HepG2 (cell line): ENCODE data around the gene HSCB. TPM values are rescaled to one million over a fixed set of nuclear protein-coding genes. Genes with fewer than 3 reads are reported as not detected.
A peak's percentile ranks its signal among the peaks of the same experiment; 100 is the strongest.

Experiments used
- AKAP8 ChIP-seq: sonication (generic); formaldehyde crosslinking; IDR thresholded peaks from 2 replicates; pipeline ENCODE4 v1.5.1; 2020; ENCODE audit warnings: mild to moderate bottlenecking, missing genetic modification reagents
- ATF6 ChIP-seq: sonication (generic); formaldehyde crosslinking; conservative IDR thresholded peaks from 2 replicates; pipeline ENCODE4 v1.4.0; 2020; ENCODE audit warnings: missing genetic modification reagents
- BHLHE40 ChIP-seq: IDR thresholded peaks from 2 replicates; pipeline ENCODE4 v1.6.1; 2011; ENCODE audit warnings: low read length, improper control_type of control experiment
- DMAP1 ChIP-seq: IDR thresholded peaks from 2 replicates; pipeline ENCODE4 v1.6.1; 2016
- ELF4 ChIP-seq: sonication (generic); formaldehyde crosslinking; IDR thresholded peaks from 2 replicates; pipeline ENCODE4 v1.5.0; 2020; ENCODE audit warnings: missing genetic modification reagents, mild to moderate bottlenecking, moderate library complexity, borderline replicate concordance
- GABPA ChIP-seq, 2 experiments: IDR thresholded peaks; 2 replicates each; pipeline ENCODE4 v1.6.1; 2011 to 2016; ENCODE audit warnings: low read depth in 2 of 2, low read length in 1 of 2, missing biosample characterization in 1 of 2, missing genetic modification characterization in 1 of 2
- ISL2 ChIP-seq: sonication (generic); formaldehyde crosslinking; IDR thresholded peaks from 2 replicates; pipeline ENCODE4 v1.5.0; 2020; ENCODE audit warnings: missing genetic modification reagents
- MBNL3 ChIP-seq: fragments of 250-450 bp; sonication (Bioruptor Pico); conservative IDR thresholded peaks from 2 replicates; pipeline ENCODE4 v1.8.0; 2022; ENCODE audit warnings: mild to moderate bottlenecking, inconsistent platforms
- NFE2L2 ChIP-seq: fragments of 150-350 bp; IDR thresholded peaks from 2 replicates; pipeline ENCODE4 v1.6.1; 2014; ENCODE audit warnings: low read length
- NFIB ChIP-seq: sonication (generic); formaldehyde crosslinking; IDR thresholded peaks from 2 replicates; pipeline ENCODE4 v1.9.0; 2021; ENCODE audit warnings: missing genetic modification reagents, mild to moderate bottlenecking, borderline replicate concordance
- NKX3-1 ChIP-seq: sonication (generic); formaldehyde crosslinking; IDR thresholded peaks from 2 replicates; pipeline ENCODE4 v1.5.0; 2020; ENCODE audit warnings: missing genetic modification reagents
- POLR2A ChIP-seq, 2 experiments: IDR thresholded peaks; 2 replicates each; pipeline ENCODE4 v1.6.1; 2011; ENCODE audit warnings: low read depth in 2 of 2, low read length in 2 of 2, mild to moderate bottlenecking in 1 of 2, moderate library complexity in 1 of 2; ENCODE audit not compliant: insufficient read depth in 1 of 2
- POLR2AphosphoS5 ChIP-seq: IDR thresholded peaks from 2 replicates; pipeline ENCODE4 v1.6.1; 2012; ENCODE audit warnings: low read depth, low read length
- PREB ChIP-seq: sonication (generic); formaldehyde crosslinking; IDR thresholded peaks from 2 replicates; pipeline ENCODE4 v1.4.0; 2020; ENCODE audit warnings: missing genetic modification reagents
- RORA ChIP-seq: sonication (generic); formaldehyde crosslinking; IDR thresholded peaks from 2 replicates; pipeline ENCODE4 v1.5.0; 2020; ENCODE audit warnings: mild to moderate bottlenecking, missing genetic modification reagents, moderate library complexity
- THAP11 ChIP-seq: IDR thresholded peaks from 2 replicates; pipeline ENCODE4 v1.6.1; 2016; ENCODE audit warnings: missing biosample characterization, missing genetic modification reagents
- THYN1 ChIP-seq: sonication (generic); formaldehyde crosslinking; IDR thresholded peaks from 2 replicates; pipeline ENCODE4 v1.8.1; 2023; ENCODE audit warnings: low read depth, mild to moderate bottlenecking, moderate library complexity, missing genetic modification reagents, borderline replicate concordance
- TOPORS ChIP-seq: sonication (generic); formaldehyde crosslinking; IDR thresholded peaks from 2 replicates; pipeline ENCODE4 v1.8.0; 2023; ENCODE audit warnings: mild to moderate bottlenecking, missing genetic modification reagents
- ZBTB33 ChIP-seq: sonication (generic); formaldehyde crosslinking; IDR thresholded peaks from 2 replicates; pipeline ENCODE4 v1.4.0; 2020; ENCODE audit warnings: missing genetic modification reagents
- ZFP36L1 ChIP-seq: sonication (generic); formaldehyde crosslinking; IDR thresholded peaks from 2 replicates; pipeline ENCODE4 v1.8.0; 2022; ENCODE audit warnings: mild to moderate bottlenecking, missing genetic modification reagents, moderate library complexity
- ZFY ChIP-seq: sonication (generic); formaldehyde crosslinking; IDR thresholded peaks from 2 replicates; pipeline ENCODE4 v1.4.0; 2020; ENCODE audit warnings: missing genetic modification reagents
- ZNF33B ChIP-seq: sonication (generic); formaldehyde crosslinking; IDR thresholded peaks from 2 replicates; pipeline ENCODE4 v1.5.1; 2020; ENCODE audit warnings: mild to moderate bottlenecking, missing genetic modification reagents
- ZNF770 ChIP-seq: sonication (generic); formaldehyde crosslinking; IDR thresholded peaks from 2 replicates; pipeline ENCODE4 v1.5.0; 2020; ENCODE audit warnings: mild to moderate bottlenecking, missing genetic modification reagents
- ZNF891 ChIP-seq: sonication (generic); formaldehyde crosslinking; IDR thresholded peaks from 2 replicates; pipeline ENCODE4 v1.5.0; 2020; ENCODE audit warnings: mild to moderate bottlenecking, missing genetic modification reagents
- polyA plus RNA-seq, 8 experiments: library from polyadenylated mRNA; depleted of rRNA in 3 of 8; stranded (reverse) in 7 of 8; unstranded in 1 of 8; fragments of >200 nt; fragmentation: Illumina TruSeq in 4 of 8; extraction: Trizol in 4 of 8; gene quantifications; 2 replicates each; pipeline versions ENCODE4 v1.2.1 to v1.2.3, GENCODE V29; 2011 to 2016; ENCODE audit warnings: low read depth in 4 of 8, missing spikeins in 1 of 8, mixed read lengths in 1 of 8; ENCODE audit not compliant: insufficient read depth in 1 of 8
- total RNA-seq, 5 experiments: library from RNA; depleted of rRNA; stranded (reverse); fragments of >200 nt; fragmentation: Illumina TruSeq; extraction: Trizol; gene quantifications; 2 replicates each; pipeline ENCODE4 v1.2.3, GENCODE V29; 2016; ENCODE audit warnings: low read depth in 1 of 5

The HSCB gene
- total and polyA plus RNA-seq, 2 of the 13 experiments (the other 11 are each of a cell fraction or from before 2014, with no cell fraction given): 15.4 to 20.9 TPM

GRCh38 chr22:28792491-28793383 lies 50.9 kb downstream of the HSCB start (continued):
- TF ChIP-seq PREB (CRISPR knock-in tag): no peak
- TF ChIP-seq AKAP8: peak; percentile 57; the same call in 1 of the 2 replicates
- TF ChIP-seq ZFY (CRISPR knock-in tag): peak; percentile 31; the same call in 1 of the 2 replicates
- peak; percentile 62 to 64 for TF ChIP-seq POLR2A (IDR thresholded peaks at IDR 0.05; ENCODE audit: insufficient read depth in 1 of 2, low read depth in 2 of 2, low read length in 2 of 2)
- no peak for TF ChIP-seq ISL2
- peak; percentile 19 for TF ChIP-seq THAP11 (CRISPR knock-in tag)
- TF ChIP-seq ZFP36L1 (CRISPR knock-in tag): no peak
- no peak for TF ChIP-seq ELF4 (CRISPR knock-in tag)
- no peak for TF ChIP-seq DMAP1
- TF ChIP-seq RORA (CRISPR knock-in tag): no peak
- TF ChIP-seq POLR2AphosphoS5: 0 out of 2 replicates have a peak, but pooled peaks have one; percentile 58
- TF ChIP-seq ZNF891: no peak
- no peak for TF ChIP-seq GABPA (IDR thresholded peaks at IDR 0.05; ENCODE audit: low read depth, low read length)
- TF ChIP-seq GABPA (CRISPR knock-in tag; IDR thresholded peaks at IDR 0.05; ENCODE audit: low read depth): peak; percentile 22; the same call in 1 of the 2 replicates
- no peak; the same call in 1 of the 2 replicates for TF ChIP-seq ZBTB33 (CRISPR knock-in tag)
- peak; percentile 66 for TF ChIP-seq TOPORS (CRISPR knock-in tag)
- TF ChIP-seq THYN1 (CRISPR knock-in tag): 0 out of 2 replicates have a peak, but pooled peaks have one; percentile 3
- no peak for TF ChIP-seq NFIB (CRISPR knock-in tag)
- TF ChIP-seq ATF6 (CRISPR knock-in tag): no peak
- TF ChIP-seq ZNF770 (CRISPR knock-in tag): peak; percentile 32
- TF ChIP-seq ZNF33B (CRISPR knock-in tag): no peak
- no peak for TF ChIP-seq MBNL3
- no peak for TF ChIP-seq NKX3-1
- no peak for TF ChIP-seq NFE2L2
- peak; percentile 17; the same call in 1 of the 2 replicates for TF ChIP-seq BHLHE40
